Coronary artery (tissue), 2 donors: ENCODE results near the gene FBXO42.

Source experiments
- DNase-seq: peaks from one replicate; pipeline ENCODE4 v3.0.0-alpha.2; 2017; ENCODE audit warnings: low spot score
- H3K27ac ChIP-seq, 2 donors: fragments of 200-600 bp; sonication (generic); one replicate each; pipeline ENCODE4 v1.5.1; 2016 to 2019
- H3K4me3 ChIP-seq: fragments of 200-600 bp; sonication (generic); 2 replicates; pipeline ENCODE4 v1.5.1; 2016; ENCODE audit warnings: mild to moderate bottlenecking, moderate library complexity
- CTCF ChIP-seq: fragments of 200-600 bp; sonication (generic); IDR thresholded peaks from one replicate; pipeline ENCODE4 v1.5.1; 2019; ENCODE audit warnings: antibody characterized with exemption

FBXO42 gene

GRCh38 chr1:16276302-16277030 lies 75.8 kb downstream of the FBXO42 start:
- Histone ChIP-seq H3K4me3 (no peak overlapping the region), H3K27ac (no peak overlapping the region)
- no peak for TF ChIP-seq CTCF
- DNase-seq = no peak

GRCh38 chr1:16275591-16275990 lies 76.7 kb downstream of the FBXO42 start:
- H3K4me3 ChIP-seq = no peak overlapping the region
- no peak for DNase-seq
- no peak overlapping the region for H3K27ac ChIP-seq
- no peak for TF ChIP-seq CTCF

- Histone ChIP-seq H3K4me3 (no peak overlapping the region), H3K27ac (no peak overlapping the region)
- no peak for DNase-seq
- TF ChIP-seq CTCF = no peak
Measured at GRCh38 chr1:16267690-16268180, 84.5 kb downstream of the FBXO42 start.

- no peak for TF ChIP-seq CTCF
- no peak for DNase-seq
- H3K4me3 ChIP-seq = no peak overlapping the region
- peak overlapping the region in 1 of 2 donors; percentile 23 for H3K27ac ChIP-seq
Measured at GRCh38 chr1:16266411-16267118, 85.7 kb downstream of the FBXO42 start.

- Histone ChIP-seq H3K27ac (no peak overlapping the region), H3K4me3 (no peak overlapping the region)
- no peak for TF ChIP-seq CTCF
- no peak for DNase-seq
Measured at GRCh38 chr1:16262067-16262466, 90.2 kb downstream of the FBXO42 start.

- no peak overlapping the region for H3K4me3 ChIP-seq
- TF ChIP-seq CTCF = no peak
- no peak for DNase-seq
- H3K27ac ChIP-seq = peak overlapping the region in 1 of 2 donors; percentile 26
Measured at GRCh38 chr1:16260814-16261213, 91.5 kb downstream of the FBXO42 start.
